HG02571 (cell line): ENCODE measurements around the gene JAKMIP1.
"Not testable (repeated sequence)": the region's sequence is repeated elsewhere in the genome, so short reads cannot be mapped to it uniquely, and the experiment has no call there.

ENCODE experiments used
- ATAC-seq: cut with Tn5 transposase; IDR thresholded peaks from one replicate; pipeline ENCODE4 v1.9.1; 2021; ENCODE audit warnings: mild to moderate bottlenecking, moderate library complexity; ENCODE audit not compliant: unreplicated experiment

The JAKMIP1 gene

GRCh38 chr4:6021831-6022606 is 178.3 kb downstream of the JAKMIP1 start:
- no peak for ATAC-seq

DNA sequence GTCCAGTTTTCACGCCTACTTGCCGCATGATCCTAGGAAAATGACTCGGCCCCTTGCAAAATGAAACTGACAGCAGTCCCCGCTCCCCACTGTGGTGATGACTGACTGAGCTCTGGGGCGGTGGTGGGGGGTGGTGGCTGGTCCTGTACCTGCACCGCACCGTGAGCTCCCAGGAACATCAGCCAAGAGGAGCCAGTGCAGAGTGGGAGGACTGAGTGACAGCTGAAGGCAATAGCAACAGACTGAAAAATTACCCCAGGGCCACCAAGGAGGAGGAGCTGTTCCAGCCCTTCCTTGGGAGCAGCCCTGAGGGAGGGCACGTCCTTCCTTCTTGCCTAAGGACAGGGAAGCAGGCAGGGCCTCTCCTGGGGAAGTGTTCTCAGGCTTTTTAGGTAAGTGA is 179.7 kb downstream of the JAKMIP1 start:
- no peak for ATAC-seq

GRCh38 chr4:6019316-6020263 is 180.8 kb downstream of the JAKMIP1 start:
- no peak for ATAC-seq

DNA sequence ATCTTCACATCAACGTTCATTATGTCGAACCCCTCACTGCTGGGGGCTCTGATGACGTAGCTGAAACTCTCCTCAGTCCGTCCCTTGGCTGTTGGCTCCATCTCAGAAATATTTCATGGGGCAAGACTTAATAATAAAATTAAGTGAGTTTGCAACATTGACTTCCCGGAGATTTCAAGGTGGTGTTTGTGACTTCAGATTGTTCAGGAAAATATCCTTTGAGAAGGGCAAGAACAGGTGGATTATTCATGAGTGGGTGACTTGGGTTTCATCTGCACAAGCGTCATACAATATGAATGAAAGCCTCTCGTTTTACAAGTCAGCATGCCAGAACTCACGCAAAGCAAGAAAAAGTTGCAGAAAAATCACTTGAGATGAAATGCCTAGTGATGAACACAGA is 182.0 kb downstream of the JAKMIP1 start, which contains the start of gene C4orf50:
TSS of gene C4orf50 (minus strand) at position 101 of the 400 bp plus-strand sequence.
- no peak for ATAC-seq

DNA sequence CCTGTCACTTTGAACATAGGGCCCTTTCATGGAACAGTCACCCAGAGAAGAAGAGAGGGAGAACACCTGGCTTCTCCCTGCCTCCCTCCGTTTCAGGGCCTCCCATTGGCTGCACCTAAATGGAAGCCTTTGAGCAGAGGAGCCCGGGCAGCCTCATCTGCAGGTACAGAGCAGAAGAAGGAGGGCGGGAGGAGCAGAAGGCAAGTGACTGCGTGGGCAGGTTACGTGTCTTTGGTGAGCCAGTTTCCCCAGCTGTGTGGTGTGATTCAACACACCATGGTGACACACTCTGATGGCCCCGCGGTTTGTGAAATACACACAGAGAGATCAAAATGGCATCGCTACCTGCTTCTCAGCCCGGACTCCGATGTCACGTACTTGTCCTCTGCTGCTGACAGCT is 182.5 kb downstream of the JAKMIP1 start:
- ATAC-seq: no peak

DNA sequence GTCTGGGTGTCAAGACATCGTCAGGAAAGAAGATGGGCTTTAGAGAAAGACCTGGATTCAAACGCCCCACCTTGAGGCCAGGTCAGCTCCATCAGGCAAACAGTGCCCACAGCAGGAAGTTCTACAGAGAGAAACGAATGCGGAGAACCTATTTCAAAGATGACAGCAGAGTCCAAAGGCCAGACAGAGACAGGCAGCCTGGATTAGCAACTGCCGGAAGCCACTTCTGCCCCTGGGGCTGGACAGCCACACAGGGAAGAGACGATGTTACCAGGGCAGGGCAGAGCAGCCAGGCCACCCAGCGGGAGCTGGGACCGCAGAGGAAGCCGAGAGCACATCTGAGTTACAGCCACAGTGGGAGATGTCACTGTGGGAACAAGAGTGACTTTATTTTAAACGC is 183.3 kb downstream of the JAKMIP1 start:
- ATAC-seq: no peak

DNA sequence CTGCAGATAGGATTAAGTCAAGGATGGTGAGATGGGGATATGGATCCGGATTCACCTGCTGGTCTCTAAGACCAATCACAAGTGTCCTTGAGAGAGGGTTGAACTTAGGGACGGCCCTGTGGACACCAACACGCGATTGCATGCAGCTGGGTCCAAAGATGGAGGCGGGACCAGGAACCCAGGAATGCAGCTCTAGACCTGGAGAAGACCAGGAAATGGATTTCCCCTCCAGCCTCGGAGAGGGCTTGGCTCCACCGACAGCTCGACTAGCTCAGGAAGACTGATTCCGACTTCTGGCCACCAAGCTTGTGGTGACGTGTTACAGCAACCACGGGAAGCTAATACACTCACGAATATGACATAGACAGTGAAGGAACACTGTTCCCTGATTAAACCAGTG is 186.8 kb downstream of the JAKMIP1 start:
- no peak for ATAC-seq

DNA sequence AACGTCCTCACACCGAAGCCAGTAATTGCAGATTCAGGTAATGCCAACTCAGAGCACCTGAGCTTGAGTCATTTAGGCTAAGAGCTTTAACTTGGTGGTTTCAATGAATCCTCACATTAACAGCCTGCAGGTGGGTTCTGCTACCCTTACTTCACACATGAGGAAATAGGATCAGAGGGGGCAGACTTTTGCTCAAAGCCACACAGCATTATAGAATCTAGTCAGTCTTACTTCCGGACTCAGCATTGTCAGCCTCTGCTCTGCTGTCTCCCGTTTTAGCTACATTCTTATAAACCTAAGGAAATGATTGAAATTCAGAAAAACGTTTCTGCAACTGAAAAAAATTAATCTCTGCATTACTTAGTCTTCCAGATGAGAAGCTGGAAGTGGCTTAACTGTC is 188.1 kb downstream of the JAKMIP1 start:
- no peak for ATAC-seq

- no peak for ATAC-seq
Observed at GRCh38 chr4:6011686-6012085, 188.7 kb downstream of the JAKMIP1 start.

DNA sequence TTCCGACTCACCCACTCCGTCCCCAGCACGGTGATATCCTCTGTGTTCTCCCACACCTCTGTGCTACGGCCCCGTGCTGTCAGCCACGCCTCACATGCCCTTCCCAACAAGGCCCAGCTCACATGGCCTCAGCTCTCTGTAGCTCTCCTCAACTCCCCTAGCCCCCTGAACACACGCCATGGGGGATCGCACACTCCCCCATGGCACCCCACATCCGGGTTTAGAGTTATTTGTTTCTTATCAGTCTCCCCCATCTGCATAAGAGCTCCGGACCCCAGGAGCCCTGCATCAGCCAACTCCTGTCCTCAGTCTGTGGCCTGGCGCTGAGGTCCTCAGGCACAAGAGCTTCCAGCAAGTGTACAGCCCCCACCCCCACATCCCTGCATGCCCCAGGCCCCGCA is 189.1 kb downstream of the JAKMIP1 start:
- ATAC-seq: no peak

DNA sequence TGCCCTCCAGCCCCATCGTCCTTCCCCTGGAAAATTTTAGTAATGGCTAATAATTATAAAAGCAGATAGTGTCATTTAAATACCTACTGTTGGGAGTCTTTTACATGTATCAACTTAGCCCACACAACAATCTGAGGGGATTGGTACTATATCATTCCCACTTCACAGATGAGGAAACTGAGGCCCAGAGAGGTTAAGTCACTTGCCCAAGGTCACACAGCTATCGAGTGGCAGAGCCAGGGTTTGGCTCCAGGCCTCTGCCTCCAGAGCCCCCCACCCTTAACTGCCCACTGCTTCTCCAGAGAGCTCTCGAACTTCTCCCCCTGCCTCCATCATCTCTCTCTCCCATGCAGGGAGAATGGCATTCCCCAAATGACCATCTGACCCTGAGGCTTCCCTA is 189.6 kb downstream of the JAKMIP1 start:
- no peak for ATAC-seq

DNA sequence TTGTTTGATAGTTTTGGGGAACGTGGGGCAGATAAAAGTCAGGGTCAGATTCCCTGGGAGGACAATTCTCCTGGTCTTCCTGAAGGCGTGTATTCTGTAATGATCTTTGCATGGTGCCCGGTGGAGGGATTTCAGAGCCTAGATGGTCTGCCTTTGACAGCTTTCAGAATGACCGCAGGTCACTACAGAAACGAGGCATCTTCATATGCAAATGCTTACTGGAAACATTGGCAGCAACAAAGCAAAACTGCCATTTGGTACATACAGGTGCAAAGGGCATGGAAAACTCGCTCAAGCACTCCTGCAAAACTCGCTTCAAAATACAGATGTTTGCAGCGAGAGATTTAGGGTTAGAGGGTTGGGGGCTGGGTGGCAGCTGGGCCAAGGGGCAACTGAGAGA is 190.9 kb downstream of the JAKMIP1 start:
- no peak for ATAC-seq

DNA sequence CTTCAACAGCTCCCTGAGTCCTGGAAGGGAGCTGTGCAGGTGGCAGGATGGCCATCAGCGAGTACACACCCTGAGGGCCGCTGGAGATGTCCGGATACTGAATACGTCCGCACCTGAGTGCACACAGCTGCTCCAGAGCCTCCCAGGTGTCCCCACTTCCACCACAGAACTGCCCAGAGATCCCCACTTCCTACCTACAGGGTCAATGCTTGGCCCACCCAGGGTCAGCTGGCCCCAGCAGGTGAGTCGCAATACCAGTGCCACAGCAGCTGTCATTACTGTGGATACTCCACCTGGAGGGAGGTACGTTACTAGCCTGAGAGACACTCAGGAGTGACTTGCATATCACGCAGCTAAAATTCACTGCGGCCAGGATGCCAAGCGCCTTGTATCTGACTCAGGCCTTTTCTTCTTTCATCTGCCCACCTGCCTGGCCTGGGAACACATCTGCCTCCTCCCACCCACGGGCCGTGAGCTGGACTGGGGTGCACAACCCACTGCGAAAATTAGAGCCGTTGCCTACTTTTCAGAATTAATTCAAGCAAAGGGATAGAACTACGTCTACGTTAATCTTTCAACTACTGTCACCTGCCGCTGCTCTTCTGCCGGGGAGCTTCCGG is 191.5 kb downstream of the JAKMIP1 start:
- ATAC-seq: no peak

DNA sequence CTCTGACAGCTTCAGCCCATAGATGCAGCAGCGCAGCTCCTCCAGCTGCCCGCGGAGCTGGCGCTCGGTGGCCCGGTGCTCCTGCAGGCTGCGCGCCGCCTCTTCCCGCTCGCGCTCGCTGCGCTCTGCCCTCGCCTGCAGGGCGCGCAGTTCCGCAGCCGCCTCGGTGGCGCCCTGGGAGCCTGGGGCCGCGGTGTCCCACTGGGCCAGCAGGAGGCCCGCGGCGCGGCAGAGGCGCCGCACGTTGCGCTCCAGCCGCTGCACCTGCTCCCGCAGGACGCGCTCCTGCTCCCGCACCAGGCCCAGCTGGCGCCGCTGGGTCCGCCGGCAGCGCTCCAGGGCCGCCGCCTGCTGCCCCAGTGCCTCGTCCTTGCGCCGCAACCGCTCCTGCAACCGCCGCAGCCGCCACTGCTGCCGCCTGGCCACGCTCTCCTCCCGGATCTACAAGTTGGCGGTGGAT is 192.2 kb downstream of the JAKMIP1 start:
- no peak for ATAC-seq

DNA sequence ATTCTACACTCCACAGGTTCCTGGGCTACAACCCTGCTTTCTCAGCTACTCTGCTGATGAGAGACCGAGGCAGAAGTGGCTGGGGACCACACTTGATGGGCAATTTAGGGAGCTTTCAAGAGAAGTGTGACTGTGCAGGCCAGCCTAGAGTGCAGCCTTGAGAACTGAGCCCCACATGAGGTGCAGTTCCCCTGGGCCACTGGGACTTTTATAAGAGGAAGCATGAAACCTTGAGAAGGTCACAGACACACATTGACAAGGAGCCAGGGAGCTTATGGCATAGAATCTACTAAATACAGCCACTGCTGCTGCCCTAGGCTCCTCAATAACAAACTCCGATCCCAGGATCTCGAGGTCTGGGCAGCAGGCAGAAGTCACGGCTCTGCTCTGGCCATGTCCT is 195.2 kb downstream of the JAKMIP1 start:
- no peak for ATAC-seq

DNA sequence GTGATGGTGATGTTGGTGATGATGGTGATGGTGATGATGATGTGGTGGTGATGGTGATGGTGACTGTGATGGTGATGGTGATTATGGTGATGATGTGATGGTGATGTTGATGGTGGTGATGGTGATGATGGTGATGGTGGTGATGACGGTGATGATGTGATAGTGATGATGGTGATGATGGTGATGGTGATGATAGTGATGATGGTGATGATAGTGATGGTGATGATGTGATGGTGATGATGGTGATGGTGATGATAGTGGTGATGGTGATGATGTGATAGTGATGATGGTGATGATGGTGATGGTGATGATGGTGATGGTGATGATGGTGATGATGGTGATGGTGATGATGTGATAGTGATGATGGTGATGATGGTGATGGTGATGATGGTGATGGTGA is 196.9 kb downstream of the JAKMIP1 start:
- ATAC-seq: not testable (repeated sequence)

- ATAC-seq: no peak
Observed at GRCh38 chr4:6002926-6003325, 197.4 kb downstream of the JAKMIP1 start.

DNA sequence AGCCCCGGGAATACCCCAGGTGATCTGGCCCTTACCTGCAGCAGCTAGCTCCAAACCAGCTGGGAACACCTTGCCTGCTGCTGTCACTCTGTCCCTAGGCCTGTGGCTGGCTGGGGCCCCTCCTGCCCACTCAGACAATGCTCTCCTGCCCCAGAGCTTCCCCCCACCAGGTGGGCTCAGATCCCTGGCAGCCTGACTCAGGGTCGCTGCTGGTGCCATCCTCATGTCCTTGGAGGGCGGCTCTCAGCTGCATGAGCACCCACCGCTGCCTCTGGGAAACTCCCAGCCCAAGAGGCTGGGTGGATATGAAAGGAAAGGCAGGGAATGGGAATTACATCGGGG is 197.9 kb downstream of the JAKMIP1 start:
- ATAC-seq: no peak

DNA sequence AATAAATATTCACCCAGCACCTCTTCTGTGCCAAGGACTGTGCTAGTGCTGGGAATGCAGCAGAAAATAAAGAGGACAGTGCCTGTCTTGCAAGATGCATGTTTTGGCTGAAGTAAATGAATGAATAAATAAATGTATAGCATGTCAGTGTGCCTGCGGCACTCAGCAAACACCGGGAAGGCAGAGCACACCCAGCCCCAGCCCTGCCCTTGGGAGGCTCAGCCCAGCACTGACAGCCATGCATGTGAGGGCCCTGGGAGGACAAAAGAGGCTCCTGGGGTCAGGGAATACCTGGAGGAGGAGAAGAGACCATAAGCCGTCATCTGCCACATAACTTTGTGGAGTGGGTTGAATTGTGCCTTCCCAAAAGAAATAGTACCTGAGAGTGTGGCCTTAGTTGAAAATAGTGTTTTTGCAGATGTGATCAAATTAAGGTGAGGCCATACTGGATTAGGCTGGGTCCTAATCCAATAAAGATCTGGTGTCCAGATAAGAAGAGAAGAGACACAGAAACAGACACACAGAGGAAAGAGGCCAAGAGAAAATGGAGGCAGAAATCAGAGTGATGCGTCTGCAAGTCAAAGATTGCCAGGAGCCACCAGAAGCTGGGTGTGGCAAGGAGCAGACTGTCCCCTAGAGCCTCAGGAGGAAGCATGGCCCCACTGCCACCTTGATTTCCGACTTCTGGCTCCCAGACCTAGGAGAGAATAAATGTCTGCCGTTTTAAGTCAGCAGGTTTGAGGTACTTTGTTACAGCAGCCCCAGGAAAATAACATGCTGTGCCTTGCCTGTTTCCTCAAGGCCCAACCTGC is 198.5 kb downstream of the JAKMIP1 start:
- no peak for ATAC-seq

DNA sequence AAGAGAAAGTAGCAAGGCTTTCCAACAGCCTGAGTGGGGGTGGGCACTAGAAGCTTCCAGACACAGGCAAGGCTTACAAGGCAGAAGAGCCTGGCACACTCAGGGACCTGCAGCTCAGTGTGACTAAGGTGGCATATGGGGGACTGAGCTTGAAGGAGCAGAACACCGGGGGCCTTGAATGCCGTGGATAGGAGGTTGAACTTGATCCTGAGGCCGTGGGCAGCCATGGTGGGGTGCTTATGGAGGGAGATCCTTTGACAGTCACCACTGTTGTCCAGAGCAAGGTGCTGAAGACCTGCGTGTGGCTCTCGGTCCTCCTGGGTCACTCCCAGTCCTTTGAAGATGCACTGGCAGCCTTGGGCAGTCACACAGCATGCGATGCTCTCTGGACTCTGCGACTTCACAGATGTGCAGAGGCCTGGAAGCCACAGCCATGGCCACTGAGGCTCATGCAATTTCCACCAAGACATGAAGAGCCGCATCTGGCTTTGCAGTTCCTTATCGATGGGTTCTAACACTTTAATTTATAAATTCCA is 200.5 kb downstream of the JAKMIP1 start:
- no peak for ATAC-seq
